ENCODE measurements around the gene PRICKLE4. TPM values are rescaled to one million over a fixed set of nuclear protein-coding genes. Genes with fewer than 3 reads are reported as not detected.

The PRICKLE4 gene
- total RNA-seq, 3 donors from 2014 or later (not counting 1 experiment from before 2014, with no cell fraction given): not detected

GRCh38 chr6:41813956-41814355 is 33.4 kb downstream of the PRICKLE4 start:
- Mint-ChIP-seq H3K4me3 (peak overlapping the region; percentile 13), H3K27me3 (ENCODE audit: low read depth in 2 of 2) (no peaks in the 10 kb centered on the region)

GRCh38 chr6:41814629-41815028 is 34.0 kb downstream of the PRICKLE4 start:
- no peak for TF ChIP-seq CTCF (IDR thresholded peaks at IDR 0.05)
- Histone ChIP-seq H3K36me3 (ENCODE audit: control insufficient read depth, insufficient read depth, low read length) (no peaks in the 10 kb centered on the region), H3K27ac (ENCODE audit: low read length) (no peak overlapping the region), H3K27me3 (ENCODE audit: control insufficient read depth, insufficient read depth, low read length) (no peaks in the 10 kb centered on the region), H3K9me3 (ENCODE audit: control insufficient read depth, insufficient read depth, low read length) (no peaks in the 10 kb centered on the region), H3K4me1 (ENCODE audit: control insufficient read depth, insufficient read depth, low read length) (no peaks in the 10 kb centered on the region), H3K4me3 (ENCODE audit: low read length) (no peak overlapping the region)
- no peaks in the 10 kb centered on the region for H3K27me3 Mint-ChIP-seq (ENCODE audit: low read depth in 2 of 2)
- no peaks in the 10 kb centered on the region for H3K9me3 Mint-ChIP-seq
- no peak overlapping the region for H3K27ac Mint-ChIP-seq
- ATAC-seq (no peak), DNase-seq (no peak)
- H3K4me1 Mint-ChIP-seq: no peaks in the 10 kb centered on the region
- WGBS (ENCODE audit: insufficient coverage): 78% methylated on average over 4 of the region's 4 CpGs
- no peaks in the 10 kb centered on the region for H3K36me3 Mint-ChIP-seq
- H3K4me3 Mint-ChIP-seq: no peak overlapping the region
- intact Hi-C loops (cut with micrococcal nuclease): no loop called here

More at GRCh38 chr6:41813956-41814355, 33.4 kb downstream of the PRICKLE4 start:
- no peak for ATAC-seq
- H3K4me1 Mint-ChIP-seq: no peaks in the 10 kb centered on the region
- no peaks in the 10 kb centered on the region for H3K36me3 Mint-ChIP-seq
- intact Hi-C loops (cut with micrococcal nuclease): no loop called here
- Histone ChIP-seq H3K36me3 (ENCODE audit: control insufficient read depth, insufficient read depth, low read length) (no peaks in the 10 kb centered on the region), H3K4me3 (ENCODE audit: low read length) (no peak overlapping the region), H3K4me1 (ENCODE audit: control insufficient read depth, insufficient read depth, low read length) (no peaks in the 10 kb centered on the region), H3K9me3 (ENCODE audit: control insufficient read depth, insufficient read depth, low read length) (no peaks in the 10 kb centered on the region), H3K27ac (ENCODE audit: low read length) (no peak overlapping the region), H3K27me3 (ENCODE audit: control insufficient read depth, insufficient read depth, low read length) (no peaks in the 10 kb centered on the region)
- no peak overlapping the region for H3K27ac Mint-ChIP-seq
- TF ChIP-seq CTCF (IDR thresholded peaks at IDR 0.05): no peak
- WGBS (ENCODE audit: insufficient coverage): no CpG with 5 or more reads among the region's 2 CpGs
- no peak for DNase-seq
- no peaks in the 10 kb centered on the region for H3K9me3 Mint-ChIP-seq

GRCh38 chr6:41815587-41815986 is 35.0 kb downstream of the PRICKLE4 start:
- no peak for TF ChIP-seq CTCF (IDR thresholded peaks at IDR 0.05)
- no peak overlapping the region for H3K27ac Mint-ChIP-seq
- no peak for ATAC-seq
- no peak overlapping the region for H3K27ac ChIP-seq (ENCODE audit: low read length)
- H3K4me3 ChIP-seq (ENCODE audit: low read length): no peak overlapping the region
- DNase-seq: no peak
- H3K27me3 Mint-ChIP-seq (ENCODE audit: low read depth in 2 of 2): no peaks in the 10 kb centered on the region
- no peaks in the 10 kb centered on the region for H3K36me3 ChIP-seq (ENCODE audit: control insufficient read depth, insufficient read depth, low read length)
- no peaks in the 10 kb centered on the region for H3K9me3 Mint-ChIP-seq
- intact Hi-C loops (cut with micrococcal nuclease): no loop called here
- H3K4me1 Mint-ChIP-seq: no peaks in the 10 kb centered on the region
- no peaks in the 10 kb centered on the region for H3K27me3 ChIP-seq (ENCODE audit: control insufficient read depth, insufficient read depth, low read length)
- WGBS (ENCODE audit: insufficient coverage): 93% methylated on average over 1 of the region's 1 CpG
- no peaks in the 10 kb centered on the region for H3K36me3 Mint-ChIP-seq
- H3K9me3 ChIP-seq (ENCODE audit: control insufficient read depth, insufficient read depth, low read length): no peaks in the 10 kb centered on the region
- H3K4me1 ChIP-seq (ENCODE audit: control insufficient read depth, insufficient read depth, low read length): no peaks in the 10 kb centered on the region
- H3K4me3 Mint-ChIP-seq: no peak overlapping the region

DNA sequence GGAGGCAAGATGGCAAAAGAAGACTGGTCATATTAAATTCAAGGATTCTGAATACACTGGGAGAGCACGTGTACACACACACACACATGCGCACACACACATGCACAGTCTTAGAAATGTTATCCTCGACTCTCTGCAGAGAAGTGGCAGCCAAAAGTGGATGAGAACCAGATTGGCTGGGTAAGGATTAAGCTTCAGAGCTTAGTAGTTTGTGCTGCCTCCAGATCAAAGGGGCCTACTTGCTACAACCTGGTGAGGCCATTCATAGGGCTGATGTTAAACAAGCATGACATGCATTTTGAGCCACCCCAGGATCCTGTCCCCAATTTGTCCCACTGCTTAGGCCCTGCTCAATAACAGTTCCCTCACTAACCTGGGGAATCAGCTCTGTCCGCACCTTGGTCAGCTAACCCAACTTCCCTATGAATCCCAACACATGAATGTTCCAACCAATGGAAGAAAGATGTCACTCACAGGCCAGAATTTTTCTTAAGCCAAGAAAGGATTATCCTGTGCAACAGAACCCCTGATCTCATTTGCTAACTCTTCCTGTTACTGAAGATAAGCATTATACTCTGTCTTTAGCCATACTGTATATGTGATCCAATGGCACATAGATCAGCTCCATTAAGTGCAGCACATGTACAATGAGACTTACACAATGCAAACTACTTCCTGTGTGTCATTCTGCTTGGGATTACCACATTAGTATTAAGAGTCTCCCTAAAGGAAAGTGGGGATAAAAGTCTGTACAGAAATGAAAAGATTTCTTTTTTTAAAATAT is 37.9 kb downstream of the PRICKLE4 start:
- ATAC-seq (no peak), DNase-seq (no peak)
- Histone ChIP-seq H3K9me3 (ENCODE audit: control insufficient read depth, insufficient read depth, low read length) (no peaks in the 10 kb centered on the region), H3K36me3 (ENCODE audit: control insufficient read depth, insufficient read depth, low read length) (no peaks in the 10 kb centered on the region), H3K27ac (ENCODE audit: low read length) (no peak overlapping the region), H3K4me1 (ENCODE audit: control insufficient read depth, insufficient read depth, low read length) (no peaks in the 10 kb centered on the region), H3K4me3 (ENCODE audit: low read length) (no peak overlapping the region), H3K27me3 (ENCODE audit: control insufficient read depth, insufficient read depth, low read length) (no peaks in the 10 kb centered on the region)
- intact Hi-C loops (cut with micrococcal nuclease): no loop called here
- H3K27ac Mint-ChIP-seq: no peak overlapping the region
- no peaks in the 10 kb centered on the region for H3K9me3 Mint-ChIP-seq
- no peak for TF ChIP-seq CTCF (IDR thresholded peaks at IDR 0.05)
- 90% methylated on average over 4 of the region's 4 CpGs for WGBS (ENCODE audit: insufficient coverage)
- H3K4me1 Mint-ChIP-seq: no peaks in the 10 kb centered on the region
- H3K27me3 Mint-ChIP-seq (ENCODE audit: low read depth in 2 of 2): no peaks in the 10 kb centered on the region
- no peaks in the 10 kb centered on the region for H3K36me3 Mint-ChIP-seq
- H3K4me3 Mint-ChIP-seq: no peak overlapping the region

Measured in natural killer cell (primary cell).